GM12891 (cell line): ENCODE results near the gene SRRD.

Experiments
- POLR2A ChIP-seq: IDR thresholded peaks from 2 replicates; pipeline ENCODE4 v1.6.1; 2011; ENCODE audit warnings: low read depth, low read length, control low read depth
- POLR2AphosphoS5 ChIP-seq: IDR thresholded peaks from 2 replicates; pipeline ENCODE4 v1.6.1; 2011; ENCODE audit warnings: low read depth, low read length, control low read depth
- TAF1 ChIP-seq: IDR thresholded peaks from 2 replicates; pipeline ENCODE4 v1.6.1; 2011; ENCODE audit warnings: low read depth, low read length, control low read depth

GRCh38 chr22:26442086-26442756, 41.5 kb upstream of the SRRD start:
- TF ChIP-seq POLR2A (no peak), TAF1 (no peak), POLR2AphosphoS5 (no peak)
